Right atrium auricular region (tissue), 2 donors: ENCODE data around the gene GAB3. TPM values are rescaled to one million over a fixed set of nuclear protein-coding genes. Genes with fewer than 3 reads are reported as not detected.

Experiments used
- DNase-seq: peaks from one replicate; pipeline ENCODE4 v3.0.0-alpha.2; 2019; ENCODE audit warnings: low spot score
- H3K27ac ChIP-seq, 2 donors: fragments of 200-600 bp; sonication (generic); 1 replicate in 1 of 2; 2 replicates in 1 of 2; pipeline ENCODE4 v1.5.1; 2016 to 2019
- H3K27me3 ChIP-seq, 2 donors: fragments of 200-600 bp; sonication (generic); one replicate each; pipeline versions ENCODE4 v1.5.1 to v1.6.0; 2017 to 2019
- H3K36me3 ChIP-seq: fragments of 200-600 bp; sonication (generic); one replicate; pipeline ENCODE4 v1.5.1; 2016
- H3K4me1 ChIP-seq, 2 donors: fragments of 200-600 bp; sonication (generic); one replicate each; pipeline versions ENCODE4 v1.5.1 to v1.6.0; 2017 to 2019
- H3K4me3 ChIP-seq, 2 donors: fragments of 200-600 bp; sonication (generic); 1 replicate in 1 of 2; 2 replicates in 1 of 2; pipeline ENCODE4 v1.5.1; 2017 to 2019; ENCODE audit warnings: mild to moderate bottlenecking in 1 of 2, moderate library complexity in 1 of 2
- H3K9me3 ChIP-seq, 2 donors: fragments of 200-600 bp; sonication (generic); one replicate each; pipeline ENCODE4 v1.5.1; 2019
- total RNA-seq, 2 donors: library from RNA; depleted of rRNA; stranded (reverse); fragments of >200 nt; gene quantifications; one replicate each; pipeline ENCODE4 v1.1.0, GENCODE V29; 2016
- TF ChIP-seq, protein P1 (sequence below), 2 donors: fragments of 200-600 bp; sonication (generic); IDR thresholded peaks; one replicate each; pipeline ENCODE4 v1.5.1; 2019; ENCODE audit warnings: antibody characterized with exemption in 2 of 2

Gene GAB3
- total RNA-seq, 2 donors from 2014 or later: 13.5 to 16.9 TPM

DNA sequence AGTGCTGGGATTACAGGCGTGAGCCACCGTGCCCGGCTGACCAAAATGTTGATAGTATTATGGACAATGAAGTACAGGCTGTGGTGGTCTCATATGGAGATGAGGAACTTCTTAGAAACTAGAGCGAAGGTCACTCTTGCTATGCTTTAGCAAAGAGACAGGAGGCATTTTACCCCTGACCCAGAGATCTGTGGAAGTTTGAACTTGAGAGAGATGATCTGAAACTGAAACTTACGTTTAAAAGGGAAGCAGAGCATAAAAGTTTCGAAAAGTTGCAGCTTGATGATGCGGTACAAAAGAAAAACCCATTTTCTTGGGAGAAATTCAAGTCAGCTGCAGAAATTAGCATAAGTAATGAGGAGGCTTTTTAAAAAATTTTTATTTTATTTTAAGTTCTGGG lies 89.0 kb downstream of the GAB3 start:
- no peak overlapping the region for H3K4me3 ChIP-seq
- no peaks in the 10 kb centered on the region for H3K4me1 ChIP-seq
- no peak overlapping the region for H3K27ac ChIP-seq
- TF ChIP-seq, protein P1, sequence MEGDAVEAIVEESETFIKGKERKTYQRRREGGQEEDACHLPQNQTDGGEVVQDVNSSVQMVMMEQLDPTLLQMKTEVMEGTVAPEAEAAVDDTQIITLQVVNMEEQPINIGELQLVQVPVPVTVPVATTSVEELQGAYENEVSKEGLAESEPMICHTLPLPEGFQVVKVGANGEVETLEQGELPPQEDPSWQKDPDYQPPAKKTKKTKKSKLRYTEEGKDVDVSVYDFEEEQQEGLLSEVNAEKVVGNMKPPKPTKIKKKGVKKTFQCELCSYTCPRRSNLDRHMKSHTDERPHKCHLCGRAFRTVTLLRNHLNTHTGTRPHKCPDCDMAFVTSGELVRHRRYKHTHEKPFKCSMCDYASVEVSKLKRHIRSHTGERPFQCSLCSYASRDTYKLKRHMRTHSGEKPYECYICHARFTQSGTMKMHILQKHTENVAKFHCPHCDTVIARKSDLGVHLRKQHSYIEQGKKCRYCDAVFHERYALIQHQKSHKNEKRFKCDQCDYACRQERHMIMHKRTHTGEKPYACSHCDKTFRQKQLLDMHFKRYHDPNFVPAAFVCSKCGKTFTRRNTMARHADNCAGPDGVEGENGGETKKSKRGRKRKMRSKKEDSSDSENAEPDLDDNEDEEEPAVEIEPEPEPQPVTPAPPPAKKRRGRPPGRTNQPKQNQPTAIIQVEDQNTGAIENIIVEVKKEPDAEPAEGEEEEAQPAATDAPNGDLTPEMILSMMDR (IDR thresholded peaks at IDR 0.05): no peak
- no peaks in the 10 kb centered on the region for H3K27me3 ChIP-seq
- DNase-seq: no peak
- H3K9me3 ChIP-seq: peaks cover 0 to 7% of the 10 kb centered on the region in 2 donors
- no peaks in the 10 kb centered on the region for H3K36me3 ChIP-seq

DNA sequence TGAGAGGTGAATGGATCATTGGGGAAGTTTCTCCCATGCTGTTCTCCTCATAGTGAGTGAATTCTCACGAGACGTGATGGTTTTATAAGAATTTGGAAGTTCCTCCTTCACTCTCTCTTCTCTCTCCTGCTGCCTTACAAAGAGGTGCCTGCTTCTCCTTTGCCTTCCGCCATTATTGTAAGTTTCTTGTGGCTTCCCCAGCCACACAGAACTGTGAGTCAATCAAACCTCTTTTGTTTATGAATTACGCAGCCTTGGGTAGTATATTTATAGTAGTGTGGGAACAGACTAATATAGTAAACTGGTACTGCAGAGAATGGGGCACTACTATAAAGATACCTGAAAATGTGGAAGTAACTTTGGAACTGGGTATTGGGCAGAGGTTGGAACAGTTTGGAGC lies 89.7 kb downstream of the GAB3 start:
- no peaks in the 10 kb centered on the region for H3K36me3 ChIP-seq
- H3K27ac ChIP-seq: no peak overlapping the region
- DNase-seq: no peak
- TF ChIP-seq, protein P1 (IDR thresholded peaks at IDR 0.05): no peak
- no peak overlapping the region for H3K4me3 ChIP-seq
- H3K9me3 ChIP-seq: peaks cover 0 to 7% of the 10 kb centered on the region in 2 donors
- no peaks in the 10 kb centered on the region for H3K27me3 ChIP-seq
- no peaks in the 10 kb centered on the region for H3K4me1 ChIP-seq

DNA sequence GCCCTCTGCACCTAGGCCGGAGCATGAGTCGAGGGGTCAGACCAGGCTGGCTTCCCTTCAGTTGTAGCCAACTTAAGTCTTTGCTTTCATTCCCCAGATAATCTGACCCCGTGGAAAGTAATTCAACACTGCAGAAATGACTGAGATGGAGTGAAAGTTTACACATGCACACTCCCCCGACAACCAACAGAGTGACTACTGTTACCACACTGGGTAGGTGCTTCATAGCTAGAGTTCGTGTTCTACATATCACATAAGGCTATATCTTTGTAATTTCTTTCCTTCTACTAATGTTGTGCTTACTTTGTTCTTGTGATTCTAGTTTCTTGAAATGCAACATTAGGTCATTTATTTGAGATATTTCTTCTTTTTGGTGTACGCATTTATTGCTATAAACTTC lies 90.3 kb downstream of the GAB3 start:
- H3K9me3 ChIP-seq: peaks cover 0 to 7% of the 10 kb centered on the region in 2 donors
- H3K27me3 ChIP-seq: no peaks in the 10 kb centered on the region
- no peaks in the 10 kb centered on the region for H3K36me3 ChIP-seq
- no peak overlapping the region for H3K4me3 ChIP-seq
- TF ChIP-seq, protein P1 (IDR thresholded peaks at IDR 0.05): no peak
- no peak overlapping the region for H3K27ac ChIP-seq
- H3K4me1 ChIP-seq: no peaks in the 10 kb centered on the region
- no peak for DNase-seq

DNA sequence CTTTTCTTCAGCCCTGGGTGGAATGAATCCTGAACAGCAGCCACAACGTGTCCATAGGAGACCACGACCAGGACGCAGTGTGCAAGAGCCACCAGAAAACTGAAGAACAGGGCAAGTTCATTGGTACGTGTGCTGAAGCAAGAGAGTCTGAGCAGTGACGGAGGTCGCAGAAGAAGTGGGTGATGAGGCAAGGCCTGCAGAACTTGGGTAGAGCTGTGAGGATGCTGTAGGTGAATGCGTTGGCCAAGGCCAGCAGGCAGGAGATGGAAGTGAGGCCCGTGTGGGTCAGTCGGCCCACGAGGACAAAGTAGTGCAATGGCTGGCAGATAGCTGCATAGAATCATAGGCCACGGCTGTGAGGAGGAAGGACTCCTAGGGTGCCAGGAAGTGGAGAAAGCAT lies 91.9 kb downstream of the GAB3 start:
- no peaks in the 10 kb centered on the region for H3K27me3 ChIP-seq
- TF ChIP-seq, protein P1 (IDR thresholded peaks at IDR 0.05): no peak
- H3K27ac ChIP-seq: no peak overlapping the region
- DNase-seq: no peak
- H3K4me1 ChIP-seq: no peaks in the 10 kb centered on the region
- no peaks in the 10 kb centered on the region for H3K9me3 ChIP-seq
- H3K4me3 ChIP-seq: no peak overlapping the region
- no peaks in the 10 kb centered on the region for H3K36me3 ChIP-seq

DNA sequence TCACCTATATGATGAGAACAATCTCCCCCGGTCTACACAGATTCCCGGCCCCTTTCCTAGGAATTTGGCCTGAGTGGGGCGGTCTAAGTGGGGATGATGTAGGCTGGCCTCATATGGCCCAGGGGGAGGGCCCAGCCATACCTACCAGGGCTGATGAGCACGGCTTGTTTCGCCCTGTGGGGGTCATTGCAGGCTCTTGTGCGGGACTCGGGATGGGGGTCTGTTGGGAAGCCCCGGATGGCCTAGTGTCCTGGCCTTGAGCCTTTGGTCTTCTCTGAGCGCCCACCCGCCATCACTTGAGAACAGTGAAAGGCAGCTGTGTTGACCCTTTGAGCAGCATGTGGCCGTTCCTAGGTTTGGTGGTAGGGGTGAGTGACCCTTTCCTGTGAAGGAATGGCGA lies 92.7 kb downstream of the GAB3 start:
- Histone ChIP-seq H3K27me3 (no peaks in the 10 kb centered on the region), H3K27ac (no peak overlapping the region), H3K4me3 (no peak overlapping the region), H3K4me1 (no peaks in the 10 kb centered on the region), H3K36me3 (no peaks in the 10 kb centered on the region), H3K9me3 (no peaks in the 10 kb centered on the region)
- no peak for DNase-seq
- TF ChIP-seq, protein P1 (IDR thresholded peaks at IDR 0.05): no peak

DNA sequence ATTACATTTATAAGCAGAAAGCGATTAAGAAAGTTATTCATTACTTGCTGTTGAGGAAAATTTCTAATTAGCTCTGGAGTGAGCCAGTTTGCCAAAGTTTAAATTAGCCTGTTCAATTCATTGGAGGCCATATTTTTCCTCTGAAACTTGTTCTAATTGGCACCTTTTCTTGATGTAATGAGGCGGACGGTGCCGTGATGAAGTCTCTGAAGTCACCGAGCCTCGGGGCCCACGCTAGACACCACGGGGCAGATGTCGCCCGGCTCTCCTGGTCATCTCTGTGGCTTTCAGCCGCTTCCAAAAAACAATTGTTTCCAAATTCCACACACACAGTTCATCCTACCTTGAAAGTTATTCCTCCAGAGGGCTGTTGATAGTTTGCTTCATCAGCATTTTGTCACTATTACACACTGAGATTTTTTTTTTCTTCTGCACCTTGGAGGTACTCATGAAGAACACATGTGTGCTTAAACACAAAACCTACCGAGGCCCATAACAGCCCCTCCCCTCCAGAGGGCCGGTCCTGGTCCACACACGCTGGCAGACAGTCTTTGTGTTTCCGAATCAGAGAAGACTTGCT lies 93.6 kb downstream of the GAB3 start:
- Histone ChIP-seq H3K27ac (no peak overlapping the region), H3K4me1 (no peaks in the 10 kb centered on the region), H3K27me3 (no peaks in the 10 kb centered on the region), H3K4me3 (no peak overlapping the region), H3K9me3 (no peaks in the 10 kb centered on the region), H3K36me3 (no peaks in the 10 kb centered on the region)
- TF ChIP-seq, protein P1 (IDR thresholded peaks at IDR 0.05): no peak
- no peak for DNase-seq
